ENCODE results near the gene TNF. TPM values are rescaled to one million over a fixed set of nuclear protein-coding genes. Genes with fewer than 3 reads are reported as not detected.

TNF gene
- total and polyA plus RNA-seq, 2 of the 13 experiments (the other 11 are each of a cell fraction or from before 2014, with no cell fraction given), result not detected

DNA sequence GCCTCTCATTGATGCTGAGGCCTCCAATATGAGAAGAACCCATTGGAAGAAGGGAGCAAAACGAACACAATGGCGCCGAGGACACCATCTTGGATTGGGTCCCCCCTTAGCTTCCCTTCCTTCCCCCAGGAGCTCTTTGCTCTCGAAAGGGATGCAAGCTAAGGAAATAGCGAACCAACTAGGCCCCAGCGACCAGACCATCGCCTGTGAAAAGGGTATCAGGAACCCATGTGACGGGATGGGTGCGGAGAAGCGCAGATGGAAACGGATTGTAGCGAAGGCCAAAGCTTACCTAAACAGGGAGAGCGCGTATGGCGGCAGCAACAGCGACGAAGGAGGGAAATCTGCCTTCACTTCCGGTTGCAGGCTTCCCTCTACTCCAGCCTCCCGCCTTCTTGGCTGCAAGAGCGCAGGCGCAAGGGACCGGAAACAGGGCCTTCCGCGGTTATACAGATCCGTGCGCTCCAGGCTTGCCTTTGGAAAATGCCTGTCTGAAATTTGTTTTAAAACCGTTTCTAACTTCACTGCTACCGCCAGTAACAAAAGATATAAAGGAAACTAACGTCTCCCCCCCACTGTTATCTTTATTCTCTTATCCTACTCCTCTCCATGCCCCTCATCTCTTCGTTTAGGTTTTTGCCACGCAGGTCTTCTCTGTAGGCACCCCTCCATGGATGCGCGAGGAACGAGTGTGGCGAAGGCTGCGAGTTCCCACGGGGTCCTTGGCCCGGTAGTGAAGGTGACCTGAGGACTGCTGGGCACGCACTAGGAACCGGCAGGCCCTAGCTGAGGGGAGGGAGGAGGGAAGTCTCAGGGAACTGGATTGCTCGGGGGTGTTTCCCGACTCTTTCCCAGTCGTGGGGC is 33.5 kb upstream of the TNF start, which contains the start of gene DDX39B (continued):
- TF ChIP-seq, protein P1, sequence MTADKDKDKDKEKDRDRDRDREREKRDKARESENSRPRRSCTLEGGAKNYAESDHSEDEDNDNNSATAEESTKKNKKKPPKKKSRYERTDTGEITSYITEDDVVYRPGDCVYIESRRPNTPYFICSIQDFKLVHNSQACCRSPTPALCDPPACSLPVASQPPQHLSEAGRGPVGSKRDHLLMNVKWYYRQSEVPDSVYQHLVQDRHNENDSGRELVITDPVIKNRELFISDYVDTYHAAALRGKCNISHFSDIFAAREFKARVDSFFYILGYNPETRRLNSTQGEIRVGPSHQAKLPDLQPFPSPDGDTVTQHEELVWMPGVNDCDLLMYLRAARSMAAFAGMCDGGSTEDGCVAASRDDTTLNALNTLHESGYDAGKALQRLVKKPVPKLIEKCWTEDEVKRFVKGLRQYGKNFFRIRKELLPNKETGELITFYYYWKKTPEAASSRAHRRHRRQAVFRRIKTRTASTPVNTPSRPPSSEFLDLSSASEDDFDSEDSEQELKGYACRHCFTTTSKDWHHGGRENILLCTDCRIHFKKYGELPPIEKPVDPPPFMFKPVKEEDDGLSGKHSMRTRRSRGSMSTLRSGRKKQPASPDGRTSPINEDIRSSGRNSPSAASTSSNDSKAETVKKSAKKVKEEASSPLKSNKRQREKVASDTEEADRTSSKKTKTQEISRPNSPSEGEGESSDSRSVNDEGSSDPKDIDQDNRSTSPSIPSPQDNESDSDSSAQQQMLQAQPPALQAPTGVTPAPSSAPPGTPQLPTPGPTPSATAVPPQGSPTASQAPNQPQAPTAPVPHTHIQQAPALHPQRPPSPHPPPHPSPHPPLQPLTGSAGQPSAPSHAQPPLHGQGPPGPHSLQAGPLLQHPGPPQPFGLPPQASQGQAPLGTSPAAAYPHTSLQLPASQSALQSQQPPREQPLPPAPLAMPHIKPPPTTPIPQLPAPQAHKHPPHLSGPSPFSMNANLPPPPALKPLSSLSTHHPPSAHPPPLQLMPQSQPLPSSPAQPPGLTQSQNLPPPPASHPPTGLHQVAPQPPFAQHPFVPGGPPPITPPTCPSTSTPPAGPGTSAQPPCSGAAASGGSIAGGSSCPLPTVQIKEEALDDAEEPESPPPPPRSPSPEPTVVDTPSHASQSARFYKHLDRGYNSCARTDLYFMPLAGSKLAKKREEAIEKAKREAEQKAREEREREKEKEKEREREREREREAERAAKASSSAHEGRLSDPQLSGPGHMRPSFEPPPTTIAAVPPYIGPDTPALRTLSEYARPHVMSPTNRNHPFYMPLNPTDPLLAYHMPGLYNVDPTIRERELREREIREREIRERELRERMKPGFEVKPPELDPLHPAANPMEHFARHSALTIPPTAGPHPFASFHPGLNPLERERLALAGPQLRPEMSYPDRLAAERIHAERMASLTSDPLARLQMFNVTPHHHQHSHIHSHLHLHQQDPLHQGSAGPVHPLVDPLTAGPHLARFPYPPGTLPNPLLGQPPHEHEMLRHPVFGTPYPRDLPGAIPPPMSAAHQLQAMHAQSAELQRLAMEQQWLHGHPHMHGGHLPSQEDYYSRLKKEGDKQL (CRISPR knock-in tag; IDR thresholded peaks at IDR 0.05; ENCODE audit: low read depth), result peak; percentile 23; the same call in 1 of the 2 replicates
- TF ChIP-seq ETV5 (CRISPR knock-in tag; IDR thresholded peaks at IDR 0.05; ENCODE audit: borderline replicate concordance) (peak; percentile 94), SP2 (CRISPR knock-in tag; IDR thresholded peaks at IDR 0.05) (peak; percentile 59), ZNF776 (CRISPR knock-in tag; IDR thresholded peaks at IDR 0.05) (peak; percentile 72; the same call in 1 of the 2 replicates), ZNF674 (CRISPR knock-in tag; IDR thresholded peaks at IDR 0.05; ENCODE audit: low read depth) (0 out of 2 replicates have a peak, but pooled peaks have one; percentile 37), TBX3 (IDR thresholded peaks at IDR 0.05; ENCODE audit: borderline replicate concordance) (0 out of 2 replicates have a peak, but pooled peaks have one; percentile 28), TBP (CRISPR knock-in tag; IDR thresholded peaks at IDR 0.05) (no peak), RFX5 (IDR thresholded peaks at IDR 0.05; ENCODE audit: low read depth, low read length) (peak; percentile 20; the same call in 1 of the 2 replicates), SIN3B (IDR thresholded peaks at IDR 0.05; ENCODE audit: low read length) (peak; percentile 50; the same call in 1 of the 2 replicates), THYN1 (CRISPR knock-in tag; IDR thresholded peaks at IDR 0.05; ENCODE audit: borderline replicate concordance, low read depth) (no peak), GRHL1 (CRISPR knock-in tag; conservative IDR thresholded peaks at IDR 0.05) (no peak), ZNF773 (CRISPR knock-in tag; IDR thresholded peaks at IDR 0.05; ENCODE audit: borderline replicate concordance) (peak; percentile 64; the same call in 1 of the 2 replicates), PAX8 (CRISPR knock-in tag; IDR thresholded peaks at IDR 0.05; ENCODE audit: borderline replicate concordance) (no peak; the same call in 1 of the 2 replicates), KDM5A (IDR thresholded peaks at IDR 0.05; ENCODE audit: borderline replicate concordance, low read length) (peak; percentile 87), ZNF678 (CRISPR knock-in tag; IDR thresholded peaks at IDR 0.05) (0 out of 2 replicates have a peak, but pooled peaks have one; percentile 8), ZFY (CRISPR knock-in tag; IDR thresholded peaks at IDR 0.05) (peak; percentile 99), ARID2 (CRISPR knock-in tag; IDR thresholded peaks at IDR 0.05; ENCODE audit: borderline replicate concordance) (no peak), TOPORS (CRISPR knock-in tag; IDR thresholded peaks at IDR 0.05) (no peak; the same call in 1 of the 2 replicates), ESRRA (CRISPR knock-in tag; IDR thresholded peaks at IDR 0.05; ENCODE audit: low read depth) (peak; percentile 98), ZNF766 (CRISPR knock-in tag; IDR thresholded peaks at IDR 0.05; ENCODE audit: borderline replicate concordance) (peak; percentile 81), MBNL3 (CRISPR knock-in tag; conservative IDR thresholded peaks at IDR 0.05) (no peak), ZMAT3 (CRISPR knock-in tag; conservative IDR thresholded peaks at IDR 0.05) (no peak)
